Testis (tissue), 3 donors: ENCODE results near the gene TBC1D2. TPM values are rescaled to one million over a fixed set of nuclear protein-coding genes. Genes with fewer than 3 reads are reported as not detected.
"Not testable (repeated sequence)": the region's sequence is repeated elsewhere in the genome, so short reads cannot be mapped to it uniquely, and the experiment has no call there.

Experiments
- DNase-seq: peaks from one replicate; pipeline ENCODE4 v3.0.0-alpha.2; 2019
- H3K27ac ChIP-seq, 2 donors: fragments of 200-600 bp; sonication (generic); one replicate each; pipeline ENCODE4 v1.5.1; 2019
- H3K27me3 ChIP-seq: fragments of 200-600 bp; sonication (generic); one replicate; pipeline ENCODE4 v1.5.1; 2019
- H3K36me3 ChIP-seq: fragments of 200-600 bp; sonication (generic); one replicate; pipeline ENCODE4 v1.5.1; 2017; ENCODE audit warnings: low read depth; ENCODE audit errors: missing control alignments
- H3K4me1 ChIP-seq: fragments of 200-600 bp; sonication (generic); one replicate; pipeline ENCODE4 v1.5.1; 2019
- H3K4me3 ChIP-seq, 2 donors: fragments of 200-600 bp; sonication (generic); one replicate each; pipeline ENCODE4 v1.5.1; 2017 to 2019
- H3K9me3 ChIP-seq: fragments of 200-600 bp; sonication (generic); one replicate; pipeline ENCODE4 v1.5.1; 2017
- POLR2A ChIP-seq: fragments of 450-650 bp; IDR thresholded peaks from one replicate; pipeline ENCODE4 v1.6.1; 2017; ENCODE audit warnings: antibody characterized with exemption, mild to moderate bottlenecking, moderate library complexity
- WGBS, 2 donors: methylation state at CpG; one replicate each; pipeline ENCODE4 v1.1.5; 2018; 5-methylcytosine and 5-hydroxymethylcytosine counted together
- intact Hi-C: fragments of 100-400 bp; cut with DNase I; formaldehyde crosslinking; loops from one replicate; pipeline ENCODE4 v1.15.1; 2023; ENCODE audit warnings: low total_unique reads
- polyA plus RNA-seq: library from polyadenylated mRNA; stranded (reverse); fragments of 350-450 nt; fragmentation: Illumina TruSeq; extraction: RNeasy Lipid Tissue Mini Kit (QIAGEN cat#74804); gene quantifications from one replicate; pipeline ENCODE4 v1.2.3, GENCODE V29; 2014; ENCODE audit warnings: low read depth, low replicate concordance; ENCODE audit not compliant: insufficient read depth
- total RNA-seq, 2 donors: library from RNA; depleted of rRNA; stranded (reverse); fragments of >200 nt; gene quantifications; one replicate each; pipeline ENCODE4 v1.2.3, GENCODE V29; 2016
- TF ChIP-seq, protein P1 (sequence below), 3 experiments: fragments of 450-650 bp in 2 of 3; fragments of 200-600 bp in 1 of 3; sonication (generic) in 1 of 3; IDR thresholded peaks; one replicate each; pipeline ENCODE4 v1.5.1; 2016 to 2019; ENCODE audit warnings: antibody characterized with exemption in 3 of 3, mild to moderate bottlenecking in 2 of 3, moderate library complexity in 1 of 3

The TBC1D2 gene
- total and polyA plus RNA-seq, 3 donors from 2014 or later = 5.1 to 9.2 (median 8.5) TPM

DNA sequence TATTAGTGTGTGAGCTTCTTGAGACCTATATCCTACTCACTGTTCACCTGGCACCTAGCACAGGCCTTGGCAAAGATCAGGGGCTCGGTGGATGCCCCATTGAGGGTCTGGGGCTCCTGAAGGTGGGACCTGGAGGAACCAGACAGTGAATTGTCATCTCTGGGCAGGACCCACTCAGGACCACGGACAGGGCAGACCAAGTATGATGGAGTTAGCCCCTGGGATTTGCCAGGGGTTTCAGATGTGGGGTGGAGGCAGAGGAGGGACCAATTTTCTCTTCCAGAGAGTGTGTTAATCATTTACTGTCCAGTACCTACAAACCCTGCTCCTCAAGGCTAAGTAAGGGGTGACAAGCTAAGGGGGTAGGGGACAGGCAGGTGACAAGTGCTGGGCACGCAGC is 29.3 kb upstream of the TBC1D2 start:
- H3K4me1 ChIP-seq = no peaks in the 10 kb centered on the region
- H3K9me3 ChIP-seq = no peaks in the 10 kb centered on the region
- 75 to 76% methylated on average over 3 of the region's 3 CpGs for WGBS, 2 donors
- intact Hi-C loops = no loop called here
- H3K27me3 ChIP-seq = no peaks in the 10 kb centered on the region
- no peak overlapping the region for H3K4me3 ChIP-seq
- no peak for DNase-seq
- no peak for TF ChIP-seq POLR2A
- TF ChIP-seq, protein P1, sequence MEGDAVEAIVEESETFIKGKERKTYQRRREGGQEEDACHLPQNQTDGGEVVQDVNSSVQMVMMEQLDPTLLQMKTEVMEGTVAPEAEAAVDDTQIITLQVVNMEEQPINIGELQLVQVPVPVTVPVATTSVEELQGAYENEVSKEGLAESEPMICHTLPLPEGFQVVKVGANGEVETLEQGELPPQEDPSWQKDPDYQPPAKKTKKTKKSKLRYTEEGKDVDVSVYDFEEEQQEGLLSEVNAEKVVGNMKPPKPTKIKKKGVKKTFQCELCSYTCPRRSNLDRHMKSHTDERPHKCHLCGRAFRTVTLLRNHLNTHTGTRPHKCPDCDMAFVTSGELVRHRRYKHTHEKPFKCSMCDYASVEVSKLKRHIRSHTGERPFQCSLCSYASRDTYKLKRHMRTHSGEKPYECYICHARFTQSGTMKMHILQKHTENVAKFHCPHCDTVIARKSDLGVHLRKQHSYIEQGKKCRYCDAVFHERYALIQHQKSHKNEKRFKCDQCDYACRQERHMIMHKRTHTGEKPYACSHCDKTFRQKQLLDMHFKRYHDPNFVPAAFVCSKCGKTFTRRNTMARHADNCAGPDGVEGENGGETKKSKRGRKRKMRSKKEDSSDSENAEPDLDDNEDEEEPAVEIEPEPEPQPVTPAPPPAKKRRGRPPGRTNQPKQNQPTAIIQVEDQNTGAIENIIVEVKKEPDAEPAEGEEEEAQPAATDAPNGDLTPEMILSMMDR (IDR thresholded peaks at IDR 0.05) = no peak
- no peaks in the 10 kb centered on the region for H3K36me3 ChIP-seq
- H3K27ac ChIP-seq = no peak overlapping the region

DNA sequence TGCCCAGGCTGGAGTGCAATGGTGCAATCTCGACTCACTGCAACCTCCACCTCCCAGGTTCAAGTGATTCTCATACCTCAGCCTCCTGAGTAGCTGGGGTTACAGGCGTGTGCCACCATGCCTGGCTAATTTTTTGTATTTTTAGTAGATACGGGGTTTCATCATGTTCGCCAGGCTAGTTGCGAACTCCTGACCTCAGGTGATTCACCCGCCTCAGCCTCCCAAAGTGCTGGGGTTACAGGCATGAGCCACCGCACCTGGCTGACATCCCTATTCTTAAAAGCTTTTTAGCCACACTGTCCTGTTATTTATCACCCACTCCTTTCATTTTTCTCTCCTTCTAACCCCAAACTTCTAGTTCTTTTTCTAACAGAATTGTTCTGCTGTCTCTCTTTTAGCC is 27.7 kb upstream of the TBC1D2 start:
- DNase-seq, H3K4me3 ChIP-seq, H3K9me3 ChIP-seq, H3K36me3 ChIP-seq, intact Hi-C loops, H3K4me1 ChIP-seq, H3K27ac ChIP-seq, H3K27me3 ChIP-seq: not testable (repeated sequence)
- WGBS, 2 donors = 76 to 84% methylated on average over 7 of the region's 7 CpGs

DNA sequence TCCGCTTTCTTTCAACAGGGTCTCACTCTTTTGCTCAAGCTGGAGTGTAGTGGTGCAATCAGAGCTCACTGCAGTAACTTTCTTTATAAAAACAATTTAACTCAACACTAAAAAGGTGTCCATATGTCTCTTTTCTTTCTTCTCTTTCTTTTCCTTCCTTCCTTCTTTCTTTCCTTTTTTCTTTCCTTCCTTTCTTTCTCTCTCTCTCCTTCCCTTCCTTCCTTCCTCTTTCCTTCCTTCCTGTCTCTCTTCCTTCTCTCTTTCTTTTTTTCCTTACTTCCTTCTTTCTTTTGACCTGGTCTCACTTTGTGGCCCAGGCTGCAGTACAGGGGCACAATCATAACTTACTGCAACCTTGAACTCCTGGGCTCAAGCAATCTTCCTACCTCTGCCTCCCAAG is 25.8 kb upstream of the TBC1D2 start:
- Histone ChIP-seq H3K4me3 (no peak overlapping the region), H3K27me3 (no peaks in the 10 kb centered on the region), H3K36me3 (no peaks in the 10 kb centered on the region), H3K4me1 (no peaks in the 10 kb centered on the region), H3K27ac (no peak overlapping the region), H3K9me3 (no peaks in the 10 kb centered on the region)
- intact Hi-C loops = no loop called here
- no peak for DNase-seq
- TF ChIP-seq, protein P1 (IDR thresholded peaks at IDR 0.05) = no peak
- TF ChIP-seq POLR2A = no peak
- 92 to 94% methylated on average over 1 of the region's 1 CpG for WGBS, 2 donors

DNA sequence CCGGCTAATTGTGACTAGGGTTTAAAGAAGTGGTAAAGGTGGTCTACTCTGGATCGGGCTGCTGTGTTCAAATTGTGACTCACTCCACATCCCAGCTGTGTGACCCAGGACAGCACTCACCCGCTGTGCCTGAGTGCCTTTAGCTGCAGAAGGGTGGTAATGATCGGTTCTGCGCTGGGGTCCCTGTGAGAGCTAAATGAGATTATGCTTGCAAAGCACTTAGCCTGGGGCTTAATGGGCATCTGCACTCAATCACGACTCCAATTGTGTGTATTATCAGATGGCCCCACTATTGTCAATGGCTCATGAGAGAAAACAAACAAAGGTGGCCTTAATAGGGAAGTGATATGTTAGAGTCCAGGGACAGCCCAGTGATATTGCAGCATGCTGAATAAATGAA is 25.1 kb upstream of the TBC1D2 start:
- no peak for DNase-seq

DNA sequence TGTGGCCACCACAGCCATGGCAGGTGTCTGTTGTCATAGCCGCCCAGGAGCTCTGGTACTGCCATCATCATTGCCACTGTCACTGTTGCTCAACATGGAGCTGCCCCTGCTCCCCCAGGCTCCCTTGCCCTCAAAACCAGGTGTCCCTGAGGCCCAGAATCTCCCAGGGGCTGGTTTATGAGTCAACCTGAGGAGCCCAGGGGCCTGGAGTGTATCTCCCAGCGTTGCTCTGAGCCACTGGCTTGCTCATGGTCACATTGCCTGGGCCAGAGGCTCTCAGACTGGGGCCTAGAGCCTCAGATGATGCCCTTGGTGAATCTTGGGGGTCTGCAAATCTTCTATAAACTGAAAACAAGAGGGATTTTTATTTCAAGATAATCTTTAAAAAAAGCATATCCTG is 24.7 kb upstream of the TBC1D2 start:
- H3K9me3 ChIP-seq = no peaks in the 10 kb centered on the region
- no peaks in the 10 kb centered on the region for H3K36me3 ChIP-seq
- intact Hi-C loops = no loop called here
- no peak overlapping the region for H3K27ac ChIP-seq
- TF ChIP-seq POLR2A = no peak
- TF ChIP-seq, protein P1 (IDR thresholded peaks at IDR 0.05) = no peak
- 82% methylated on average over 2 of the region's 2 CpGs; no CpG with 5 or more reads in 1 of the 2 donors for WGBS, 2 donors
- H3K4me1 ChIP-seq = no peaks in the 10 kb centered on the region
- no peak overlapping the region for H3K4me3 ChIP-seq
- H3K27me3 ChIP-seq = no peaks in the 10 kb centered on the region
- DNase-seq = no peak

More for the DNA sequence above, 25.1 kb upstream of the TBC1D2 start:
- no peak overlapping the region for H3K4me3 ChIP-seq
- intact Hi-C loops = no loop called here
- no peaks in the 10 kb centered on the region for H3K9me3 ChIP-seq
- TF ChIP-seq, protein P1 (IDR thresholded peaks at IDR 0.05) = no peak
- no peak for TF ChIP-seq POLR2A
- H3K4me1 ChIP-seq = no peaks in the 10 kb centered on the region
- no peaks in the 10 kb centered on the region for H3K27me3 ChIP-seq
- WGBS, 2 donors = 70 to 86% methylated on average over 6 of the region's 6 CpGs
- H3K27ac ChIP-seq = no peak overlapping the region
- no peaks in the 10 kb centered on the region for H3K36me3 ChIP-seq
